HG02642 (cell line): ENCODE measurements around the gene DGKE.
A peak's percentile ranks its signal among the peaks of the same experiment; 100 is the strongest.

Experiments
- ATAC-seq: cut with Tn5 transposase; IDR thresholded peaks from one replicate; pipeline ENCODE4 v1.9.1; 2021; ENCODE audit warnings: mild to moderate bottlenecking; ENCODE audit not compliant: unreplicated experiment, poor library complexity

Gene DGKE

DNA sequence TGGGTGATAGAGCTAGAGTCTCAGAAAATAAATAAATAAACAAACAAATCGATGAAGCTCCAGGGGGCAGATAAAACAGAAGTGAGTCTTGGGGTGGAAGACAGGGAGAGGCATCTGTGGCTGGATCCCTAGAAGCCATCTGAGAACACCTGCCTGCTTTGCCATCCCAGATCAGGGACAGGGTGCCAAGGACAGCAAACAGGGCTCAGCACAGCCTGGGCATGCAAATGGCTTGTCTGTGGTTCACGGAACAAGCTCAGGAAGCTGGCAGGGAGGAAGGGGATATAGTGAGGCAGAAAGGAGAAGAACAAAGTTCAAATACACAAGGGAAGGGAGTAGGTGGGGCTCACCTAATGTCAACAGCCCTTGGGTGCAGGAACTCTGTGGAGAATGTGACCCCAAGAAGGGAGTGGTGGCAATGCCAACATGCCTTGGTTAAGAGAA is 52.4 kb downstream of the DGKE start:
- no peak for ATAC-seq

- no peak for ATAC-seq
These were observed 53.2 kb downstream of the DGKE start for GRCh38 chr17:56887105-56887504.

- no peak for ATAC-seq
These were observed 53.9 kb downstream of the DGKE start for GRCh38 chr17:56887552-56888467.

- no peak for ATAC-seq
These were observed 56.4 kb downstream of the DGKE start for GRCh38 chr17:56890390-56890789.

DNA sequence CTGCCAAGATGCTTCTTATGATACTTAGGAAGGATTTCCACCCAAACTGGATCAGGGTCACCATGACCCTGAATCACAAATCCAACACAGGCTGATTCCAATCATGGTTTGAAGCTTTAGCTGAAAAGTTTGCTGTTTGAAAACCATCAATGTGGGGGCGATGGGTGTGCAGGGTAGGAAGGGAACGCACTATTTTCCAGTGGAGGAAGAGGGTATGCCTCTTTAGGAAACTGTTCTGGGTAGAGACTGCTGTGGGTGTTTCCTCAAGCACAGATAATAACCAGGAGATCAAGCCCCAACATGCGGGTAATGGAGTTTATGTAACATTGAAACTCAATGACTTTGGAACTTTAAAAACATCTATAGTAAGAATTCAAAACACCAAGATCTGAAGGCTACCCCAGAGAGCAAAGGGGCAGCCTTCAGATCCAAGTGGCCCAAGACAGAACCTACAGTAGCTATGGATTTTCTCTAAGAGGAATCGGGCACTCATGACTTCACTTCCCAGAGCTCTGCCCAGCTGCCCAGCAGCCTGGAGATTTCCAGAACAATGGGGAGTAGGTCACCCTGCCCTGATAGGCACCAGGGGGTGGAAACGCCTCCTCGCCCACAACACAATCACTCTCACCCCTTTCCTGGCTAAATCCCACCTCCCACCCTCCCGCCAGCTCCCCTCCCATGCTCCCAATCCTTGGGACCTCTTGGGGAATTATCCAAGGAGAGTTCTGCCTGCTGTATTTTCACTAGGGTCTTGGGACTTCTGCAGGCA is 57.1 kb downstream of the DGKE start:
- no peak for ATAC-seq

DNA sequence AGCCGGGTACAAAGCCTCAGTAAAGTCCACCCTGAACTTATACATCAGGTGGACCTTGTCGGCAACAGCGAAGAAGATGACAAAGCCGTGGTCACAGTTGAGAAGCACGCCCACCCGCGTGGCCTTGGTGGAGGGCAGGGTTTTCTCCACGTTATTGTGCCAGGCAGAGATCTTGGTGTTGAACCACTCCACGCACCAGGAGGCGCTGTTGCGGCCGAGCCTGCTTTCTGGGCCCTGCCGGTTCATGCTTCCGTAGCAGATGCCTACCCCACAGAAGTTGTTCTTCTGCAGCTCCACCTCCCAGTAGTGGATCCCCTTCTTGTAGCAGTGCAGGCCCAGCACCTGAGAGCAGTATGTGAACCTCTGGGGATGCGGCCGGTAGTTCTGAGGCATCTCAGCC is 57.8 kb downstream of the DGKE start:
- ATAC-seq: no peak

GRCh38 chr17:56892333-56892732 is 58.4 kb downstream of the DGKE start:
- no peak for ATAC-seq

GRCh38 chr17:56893503-56893902 is 59.6 kb downstream of the DGKE start:
- no peak for ATAC-seq

- ATAC-seq: no peak
These were observed 61.0 kb downstream of the DGKE start for GRCh38 chr17:56894859-56895455.

GRCh38 chr17:56896217-56896967 is 62.4 kb downstream of the DGKE start:
- ATAC-seq: no peak

DNA sequence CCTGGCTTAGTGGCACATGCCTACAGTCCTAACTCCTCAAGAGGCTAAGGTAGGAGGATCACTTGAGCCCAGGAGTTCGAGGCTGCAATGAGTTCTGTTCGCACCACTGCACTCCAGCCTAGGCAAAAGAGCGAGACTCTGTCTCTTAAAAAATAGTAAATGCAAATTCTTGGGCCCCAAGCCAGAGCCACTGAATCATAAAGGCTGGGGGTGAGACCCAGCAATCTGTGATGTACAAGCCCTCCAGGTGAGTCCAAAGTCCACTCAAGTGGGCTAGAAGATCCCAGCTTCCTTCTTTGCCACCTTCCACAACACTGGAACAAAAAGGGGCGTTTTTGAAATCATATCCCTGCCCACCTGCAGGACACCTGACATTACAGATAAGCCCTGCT is 63.0 kb downstream of the DGKE start:
- ATAC-seq: no peak

DNA sequence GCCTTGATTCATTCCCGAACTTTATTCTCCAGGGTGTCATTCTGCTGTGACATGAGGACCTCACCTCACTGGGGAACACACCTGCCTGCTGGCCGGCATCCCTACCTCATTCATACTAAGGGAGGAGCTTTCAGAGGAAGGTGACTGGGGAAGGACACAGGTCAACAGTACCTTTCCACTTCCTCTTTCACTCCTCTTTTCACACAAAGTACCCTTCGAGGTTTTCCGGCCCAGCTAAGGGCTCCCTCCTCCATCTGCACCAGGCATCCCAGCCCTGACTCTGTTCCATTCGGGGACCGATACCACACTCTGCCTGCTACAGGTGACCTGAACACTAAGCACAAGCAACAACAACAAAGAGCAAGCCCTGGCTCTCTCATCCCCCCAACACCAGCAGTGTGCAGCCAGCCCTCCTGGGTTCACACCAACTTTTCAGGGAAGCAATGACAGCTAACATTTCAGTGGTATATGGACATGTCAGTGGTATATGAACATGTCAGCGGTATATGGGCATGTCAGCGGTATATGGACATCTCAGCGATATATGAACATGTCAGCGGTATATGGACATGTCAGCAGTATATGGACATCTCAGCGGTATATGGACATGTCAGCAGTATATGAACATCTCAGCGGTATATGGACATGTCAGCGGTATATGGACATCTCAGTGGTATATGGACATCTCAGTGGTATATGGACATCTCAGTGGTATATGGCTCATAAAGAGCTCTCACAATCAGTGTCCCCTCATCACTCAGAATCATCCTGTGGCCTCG is 63.9 kb downstream of the DGKE start:
- ATAC-seq: no peak

- ATAC-seq: no peak
These were observed 64.9 kb downstream of the DGKE start for GRCh38 chr17:56898874-56899273.

- ATAC-seq: no peak
These were observed 65.5 kb downstream of the DGKE start for GRCh38 chr17:56899403-56899802.

- no peak for ATAC-seq
These were observed 68.4 kb downstream of the DGKE start for GRCh38 chr17:56902348-56902747.

DNA sequence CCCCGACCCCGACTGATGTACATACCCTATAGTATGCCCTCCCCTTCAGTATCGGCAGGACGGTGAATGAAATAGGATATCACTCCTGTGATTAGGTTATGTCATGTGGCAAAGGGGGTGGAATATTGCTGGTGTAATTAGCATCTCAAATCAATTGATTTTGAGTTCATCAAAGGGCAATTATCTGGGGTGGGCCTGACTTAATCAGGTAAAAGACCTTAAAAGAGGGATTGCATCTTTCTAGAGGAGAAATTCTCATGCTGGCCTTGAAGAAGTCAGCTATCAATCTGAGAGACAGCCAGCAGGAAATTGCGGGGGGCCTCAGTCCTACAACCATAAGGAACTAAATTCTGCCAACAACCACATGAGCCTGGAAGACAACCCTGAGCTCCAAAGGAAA is 69.6 kb downstream of the DGKE start:
- no peak for ATAC-seq

DNA sequence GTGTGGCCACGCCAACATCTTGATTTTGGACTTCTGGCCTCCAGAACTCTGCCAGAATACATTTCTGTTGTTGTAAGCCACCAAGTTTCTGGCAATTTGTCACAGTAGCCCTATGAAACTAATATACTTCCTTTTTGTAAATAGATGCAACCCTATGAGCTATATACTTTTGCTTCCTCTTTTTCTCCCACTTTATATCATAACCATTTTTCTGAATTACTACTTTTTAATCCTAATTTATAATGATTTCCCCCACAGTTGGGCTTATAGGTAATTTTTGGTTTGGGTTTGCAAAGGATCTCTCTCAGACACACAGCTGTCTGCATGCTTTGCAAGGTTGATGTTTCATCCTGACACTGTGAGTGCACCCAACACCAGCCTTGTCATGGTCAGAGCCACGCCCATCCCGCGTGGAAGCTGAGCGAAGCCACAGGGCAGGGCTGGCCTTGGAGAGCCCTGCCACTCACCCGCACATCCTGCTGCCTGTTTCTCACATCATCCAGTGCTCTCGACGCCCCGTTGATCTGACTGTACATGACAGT is 74.1 kb downstream of the DGKE start:
- ATAC-seq: peak; percentile 81

GRCh38 chr17:56909742-56910508 is 76.0 kb downstream of the DGKE start:
- ATAC-seq: no peak
